ENCODE results near the gene UBAP2.

The UBAP2 gene

GRCh38 chr9:33923998-33924701 is 124.5 kb downstream of the UBAP2 start:
- no peak for DNase-seq (ENCODE audit: low read depth in 3 of 3)

GRCh38 chr9:33923079-33923478 is 125.6 kb downstream of the UBAP2 start:
- DNase-seq (ENCODE audit: low read depth in 3 of 3): no peak

GRCh38 chr9:33921967-33922895 is 126.5 kb downstream of the UBAP2 start:
- no peak for DNase-seq (ENCODE audit: low read depth in 3 of 3)

GRCh38 chr9:33919276-33919897 is 129.3 kb downstream of the UBAP2 start:
- no peak for DNase-seq (ENCODE audit: low read depth in 3 of 3)

GRCh38 chr9:33917036-33917435 is 131.7 kb downstream of the UBAP2 start:
- no peak for DNase-seq (ENCODE audit: low read depth in 3 of 3)

GRCh38 chr9:33914887-33915628 is 133.6 kb downstream of the UBAP2 start:
- no peak for DNase-seq (ENCODE audit: low read depth in 3 of 3)

- DNase-seq (ENCODE audit: low read depth in 3 of 3): no peak
Observed at GRCh38 chr9:33913541-33913940, 135.1 kb downstream of the UBAP2 start.

GRCh38 chr9:33908749-33909148 is 139.9 kb downstream of the UBAP2 start:
- DNase-seq (ENCODE audit: low read depth in 3 of 3): no peak

- no peak for DNase-seq (ENCODE audit: low read depth in 3 of 3)
Observed at GRCh38 chr9:33908114-33908513, 140.6 kb downstream of the UBAP2 start.

GRCh38 chr9:33907347-33907746 is 141.3 kb downstream of the UBAP2 start:
- DNase-seq (ENCODE audit: low read depth in 3 of 3): no peak

GRCh38 chr9:33906769-33907168 is 141.9 kb downstream of the UBAP2 start:
- no peak for DNase-seq (ENCODE audit: low read depth in 3 of 3)

GRCh38 chr9:33905137-33905536 is 143.6 kb downstream of the UBAP2 start:
- no peak for DNase-seq (ENCODE audit: low read depth in 3 of 3)

GRCh38 chr9:33903157-33903780 is 145.4 kb downstream of the UBAP2 start:
- DNase-seq (ENCODE audit: low read depth in 3 of 3): no peak

- no peak for DNase-seq (ENCODE audit: low read depth in 3 of 3)
Observed at GRCh38 chr9:33894316-33894715, 154.4 kb downstream of the UBAP2 start.

GRCh38 chr9:33893861-33894260 is 154.8 kb downstream of the UBAP2 start:
- no peak for DNase-seq (ENCODE audit: low read depth in 3 of 3)

- DNase-seq (ENCODE audit: low read depth in 3 of 3): no peak
Observed at GRCh38 chr9:33885948-33886347, 162.7 kb downstream of the UBAP2 start.

GRCh38 chr9:33884856-33885701 is 163.6 kb downstream of the UBAP2 start:
- no peak for DNase-seq (ENCODE audit: low read depth in 3 of 3)

- DNase-seq (ENCODE audit: low read depth in 3 of 3): no peak
Observed at GRCh38 chr9:33881635-33882034, 167.1 kb downstream of the UBAP2 start.

GRCh38 chr9:33880211-33881089 is 168.2 kb downstream of the UBAP2 start:
- no peak for DNase-seq (ENCODE audit: low read depth in 3 of 3)
